Posterior vena cava (tissue), 2 donors: ENCODE results near the gene FBXO34. TPM values are rescaled to one million over a fixed set of nuclear protein-coding genes. Genes with fewer than 3 reads are reported as not detected.

Experiments
- DNase-seq: peaks from one replicate; pipeline ENCODE4 v3.0.0-alpha.2; 2020; ENCODE audit warnings: low spot score
- intact Hi-C, 2 donors: fragments of 100-400 bp; cut with DNase I; formaldehyde crosslinking; loops; one replicate each; pipeline versions ENCODE4 v1.14.1 to v1.14.2; 2022 to 2023
- total RNA-seq, 2 donors: library from RNA; stranded (reverse); fragmentation: NEBNext Ultra II Directional; extraction: Animal tissue kit (Norgen Biotek cat#: 25700); gene quantifications; one replicate each; pipeline ENCODE4 v1.2.1, GENCODE V29; 2021
- donor health status: DM: yes; HTN: yes; CAD: no.
- donor health status: DM: yes; HTN: yes; CAD: no.

The FBXO34 gene
- total RNA-seq, 2 donors from 2014 or later: 15.4 to 20.5 TPM

- intact Hi-C loops: no loop called here
These were observed 127.5 kb downstream of the FBXO34 start for GRCh38 chr14:55398679-55399078.

GRCh38 chr14:55399183-55399582 is 128.0 kb downstream of the FBXO34 start:
- intact Hi-C loops: no loop called here
- no peak for DNase-seq

More at GRCh38 chr14:55398679-55399078, 127.5 kb downstream of the FBXO34 start:
- DNase-seq: no peak

GRCh38 chr14:55399852-55400251 is 128.6 kb downstream of the FBXO34 start:
- intact Hi-C loops: no loop called here
- no peak for DNase-seq

GRCh38 chr14:55401751-55402150 is 130.5 kb downstream of the FBXO34 start:
- intact Hi-C loops: no loop called here
- DNase-seq: no peak

Other genes with a start within 250 kb of the FBXO34 start
- gene WDHD1, start 244.3 kb upstream of the FBXO34 start, total RNA-seq: 1 to 10 TPM; 3.0 to 4.5 TPM
- 10 to 100 TPM; 34.3 to 48.1 TPM for gene SOCS4, start 244.2 kb upstream of the FBXO34 start, total RNA-seq
- gene MAPK1IP1L, start 219.8 kb upstream of the FBXO34 start, total RNA-seq: 10 to 100 TPM; 90.2 to 97.5 TPM
- 100 to 1,000 TPM; 148 to 189 TPM for gene LGALS3, start 142.2 kb upstream of the FBXO34 start, total RNA-seq
- under 1 TPM; 0.10 to 0.69 TPM for gene DLGAP5, start 79.8 kb upstream of the FBXO34 start, total RNA-seq
- gene ATG14, start 140.4 kb downstream of the FBXO34 start, total RNA-seq: 1 to 10 TPM; 8.8 to 9.8 TPM
- not detected for gene TBPL2, start 169.2 kb downstream of the FBXO34 start, total RNA-seq